IMR-90 (cell line): ENCODE data around the gene RAB26. TPM values are rescaled to one million over a fixed set of nuclear protein-coding genes. Genes with fewer than 3 reads are reported as not detected.

Experiments
- ATAC-seq: fragments of 200-7000 bp; cut with Tn5 transposase; 2 replicates; pipeline ENCODE4 v1.9.1; 2020; ENCODE audit warnings: low read depth, mild to moderate bottlenecking, moderate library complexity
- BruUV-seq: library from RNA; stranded (reverse); fragments of 400-500 nt; replicated peaks from 2 replicates; lab custom pipeline; 2021; lab: Mats Ljungman, UMichigan
- CTCF ChIA-PET: fragments of 300-600 bp; formaldehyde crosslinking; extraction: SDS; loops from one replicate; lab custom pipeline; 2021; ENCODE audit warnings: antibody characterized with exemption; lab: Yijun Ruan, JAX
- POLR2A ChIA-PET: fragments of 300-600 bp; sonication (Branson Sonifier 250); formaldehyde crosslinking; loops from one replicate; lab custom pipeline; 2022; ENCODE audit warnings: antibody characterized with exemption; ENCODE audit not compliant: unreplicated experiment; lab: Charles Lee
- DNase-seq: peaks from one replicate; pipeline ENCODE4 v3.0.0; 2013
- H2AFZ ChIP-seq: replicated peaks from 2 replicates; pipeline ENCODE3; 2013; ENCODE audit warnings: low read length, mild to moderate bottlenecking; ENCODE audit not compliant: poor library complexity
- H2AK5ac ChIP-seq: 2 replicates; pipeline ENCODE4 v1.6.1; 2013; ENCODE audit warnings: low read depth, low read length, inconsistent platforms
- H2AK9ac ChIP-seq: replicated peaks from 2 replicates; pipeline ENCODE3; 2013; ENCODE audit warnings: mild to moderate bottlenecking, low read depth, low read length, moderate library complexity; ENCODE audit not compliant: poor library complexity
- H2BK120ac ChIP-seq: 2 replicates; pipeline ENCODE4 v1.6.1; 2013; ENCODE audit warnings: low read depth, low read length, inconsistent platforms
- H2BK15ac ChIP-seq: 3 replicates; pipeline ENCODE4 v1.6.1; 2013; ENCODE audit warnings: low read depth, low read length, inconsistent platforms
- H2BK20ac ChIP-seq: 2 replicates; pipeline ENCODE4 v1.6.1; 2013; ENCODE audit warnings: low read depth, mild to moderate bottlenecking, inconsistent platforms, low read length, moderate library complexity
- H2BK5ac ChIP-seq: 2 replicates; pipeline ENCODE4 v1.6.1; 2013; ENCODE audit warnings: mild to moderate bottlenecking, low read depth, low read length, inconsistent platforms; ENCODE audit not compliant: poor library complexity, severe bottlenecking
- H3K14ac ChIP-seq: replicated peaks from 2 replicates; pipeline ENCODE4 v1.6.1; 2013; ENCODE audit warnings: low read depth, low read length, inconsistent platforms
- H3K18ac ChIP-seq: 2 replicates; pipeline ENCODE4 v1.6.1; 2013; ENCODE audit warnings: low read depth, low read length, control low read depth
- H3K23ac ChIP-seq: 2 replicates; pipeline ENCODE4 v1.6.1; 2013; ENCODE audit warnings: low read depth, low read length, inconsistent platforms
- H3K27ac ChIP-seq: 2 replicates; pipeline ENCODE4 v1.5.1; 2013; ENCODE audit warnings: mild to moderate bottlenecking, control low read depth, low read length; ENCODE audit not compliant: insufficient read depth
- H3K27me3 ChIP-seq: 2 replicates; pipeline ENCODE4 v1.6.1; 2013; ENCODE audit warnings: low read length; ENCODE audit not compliant: control insufficient read depth, insufficient read depth
- H3K36me3 ChIP-seq: 2 replicates; pipeline ENCODE4 v1.6.1; 2013; ENCODE audit warnings: low read length, mixed read lengths; ENCODE audit not compliant: control insufficient read depth, insufficient read depth
- H3K4ac ChIP-seq: 2 replicates; pipeline ENCODE4 v1.6.1; 2013; ENCODE audit warnings: low read depth, low read length, inconsistent platforms
- H3K4me1 ChIP-seq: 2 replicates; pipeline ENCODE4 v1.6.1; 2013; ENCODE audit warnings: low read length, mixed read lengths; ENCODE audit not compliant: control insufficient read depth, insufficient read depth
- H3K4me2 ChIP-seq: 2 replicates; pipeline ENCODE4 v1.6.1; 2013; ENCODE audit warnings: low read depth, mild to moderate bottlenecking, control low read depth, low read length, moderate library complexity
- H3K4me3 ChIP-seq: 2 replicates; pipeline ENCODE4 v1.5.1; 2013; ENCODE audit warnings: low read depth, mild to moderate bottlenecking, control low read depth, low read length, moderate library complexity; ENCODE audit not compliant: insufficient read depth
- H3K56ac ChIP-seq: 2 replicates; pipeline ENCODE4 v1.6.1; 2013; ENCODE audit warnings: low read length, inconsistent platforms; ENCODE audit not compliant: insufficient read depth; ENCODE audit errors: extremely low read depth
- H3K79me1 ChIP-seq, 2 experiments: 2 replicates each; pipeline ENCODE4 v1.6.1; 2013; ENCODE audit warnings: low read length in 2 of 2, inconsistent platforms in 1 of 2, low read depth in 1 of 2
- H3K9ac ChIP-seq: 2 replicates; pipeline ENCODE4 v1.6.1; 2013; ENCODE audit warnings: low read depth, low read length, control low read depth
- H3K9me1 ChIP-seq: 2 replicates; pipeline ENCODE4 v1.6.1; 2013; ENCODE audit warnings: low read length, inconsistent platforms; ENCODE audit not compliant: insufficient read depth
- H3K9me3 ChIP-seq: 2 replicates; pipeline ENCODE4 v1.6.1; 2013; ENCODE audit warnings: low read length; ENCODE audit not compliant: control insufficient read depth, insufficient read depth
- H4K20me1 ChIP-seq: 2 replicates; pipeline ENCODE4 v1.6.1; 2013; ENCODE audit warnings: low read length, inconsistent platforms; ENCODE audit not compliant: insufficient read depth
- H4K5ac ChIP-seq: 2 replicates; pipeline ENCODE4 v1.6.1; 2013; ENCODE audit warnings: mild to moderate bottlenecking, low read depth, low read length, control low read depth
- H4K8ac ChIP-seq, 2 experiments: 2 replicates each; pipeline ENCODE4 v1.6.1; 2013; ENCODE audit warnings: low read depth in 2 of 2, low read length in 2 of 2, control low read depth in 1 of 2, inconsistent platforms in 1 of 2
- H4K91ac ChIP-seq: 2 replicates; pipeline ENCODE4 v1.6.1; 2013; ENCODE audit warnings: low read depth, low read length, inconsistent platforms; ENCODE audit not compliant: insufficient read depth
- CEBPB ChIP-seq: IDR thresholded peaks from 2 replicates; pipeline ENCODE4 v1.6.1; 2012; ENCODE audit warnings: low read depth, low read length, improper control_type of control experiment
- CTCF ChIP-seq: conservative IDR thresholded peaks from 2 replicates; pipeline ENCODE4 v1.5.1; 2012; ENCODE audit warnings: mild to moderate bottlenecking, low read depth, low read length, improper control_type of control experiment
- MAFK ChIP-seq: IDR thresholded peaks from 2 replicates; pipeline ENCODE4 v1.6.1; 2012; ENCODE audit warnings: low read depth, low read length, improper control_type of control experiment
- MAZ ChIP-seq: IDR thresholded peaks from 2 replicates; pipeline ENCODE4 v1.6.1; 2012; ENCODE audit warnings: low read depth, mild to moderate bottlenecking, low read length, improper control_type of control experiment, moderate library complexity, borderline replicate concordance
- MXI1 ChIP-seq: IDR thresholded peaks from 2 replicates; pipeline ENCODE4 v1.6.1; 2012; ENCODE audit warnings: low read depth, mild to moderate bottlenecking, low read length, moderate library complexity, borderline replicate concordance
- POLR2A ChIP-seq: IDR thresholded peaks from 2 replicates; pipeline ENCODE4 v1.6.1; 2012; ENCODE audit warnings: mild to moderate bottlenecking, low read depth, low read length
- RFX5 ChIP-seq: IDR thresholded peaks from 2 replicates; pipeline ENCODE4 v1.8.0; 2012; ENCODE audit warnings: low read depth, mild to moderate bottlenecking, low read length, moderate library complexity
- SMC3 ChIP-seq: fragments of 150-350 bp; IDR thresholded peaks from 2 replicates; pipeline ENCODE4 v1.6.1; 2016; ENCODE audit warnings: low read depth, mild to moderate bottlenecking, antibody characterized with exemption, low read length, moderate library complexity
- USF2 ChIP-seq: fragments of 150-350 bp; IDR thresholded peaks from 2 replicates; pipeline ENCODE4 v1.6.1; 2017; ENCODE audit warnings: mild to moderate bottlenecking, antibody characterized with exemption, low read length, low read depth
- WGBS, 2 experiments: methylation state at CpG; one replicate each; pipeline versions ENCODE4 v1.1.5 to v1.1.7; 2013; ENCODE audit warnings: missing lambda C conversion rate in 2 of 2; ENCODE audit not compliant: insufficient read length in 1 of 2; ENCODE audit errors: extremely low coverage in 2 of 2; 5-methylcytosine and 5-hydroxymethylcytosine counted together
- dilution Hi-C: fragments of 300-500 bp; cut with HindIII; formaldehyde crosslinking; loops from one replicate; pipeline ENCODE4 v1.14.3; 2018; ENCODE audit warnings: low sequenced_read_pairs; ENCODE audit not compliant: unreplicated experiment
- in situ Hi-C: fragments of 300-500 bp; cut with MboI; formaldehyde crosslinking; loops from 3 replicates; pipeline ENCODE4 v1.14.3; 2019; ENCODE audit warnings: low sequenced_read_pairs, inconsistent platforms, mixed read lengths
- intact Hi-C: fragments of 100-400 bp; cut with micrococcal nuclease; formaldehyde crosslinking; loops from 2 replicates; pipeline ENCODE4 v1.10.0; 2022
- polyA plus RNA-seq, 3 experiments: library from polyadenylated mRNA; depleted of rRNA; stranded (reverse); fragments of >200 nt; gene quantifications; 2 replicates each; pipeline ENCODE4 v1.2.3, GENCODE V29; 2012; ENCODE audit warnings: low replicate concordance in 1 of 3
- total RNA-seq: library from RNA; depleted of rRNA; stranded (reverse); fragments of >200 nt; gene quantifications from 2 replicates; pipeline ENCODE4 v1.2.3, GENCODE V29; 2012

The RAB26 gene
- total and polyA plus RNA-seq, 2 of the 4 experiments (the other 2 are of a cell fraction): 1.1 to 4.5 TPM

- CTCF ChIA-PET: no interaction called here
- Histone ChIP-seq H2BK120ac (no peak overlapping the region), H2AFZ (no peak overlapping the region), H2BK15ac (no peak overlapping the region), H3K27me3 (peaks cover 67% of the 10 kb centered on the region), H3K27ac (no peak overlapping the region), H3K4me2 (no peak overlapping the region), H3K9me3 (no peaks in the 10 kb centered on the region), H3K9me1 (no peaks in the 10 kb centered on the region), H3K56ac (no peak overlapping the region), H3K4me1 (no peaks in the 10 kb centered on the region), H4K91ac (no peak overlapping the region), H3K14ac (no peak overlapping the region), H4K20me1 (no peaks in the 10 kb centered on the region; the same call in 1 of the 2 replicates), H3K9ac (no peak overlapping the region), H4K5ac (no peak overlapping the region), H2AK5ac (no peak overlapping the region), H2BK5ac (no peak overlapping the region), H3K23ac (no peak overlapping the region), H3K36me3 (no peaks in the 10 kb centered on the region), H3K18ac (no peak overlapping the region), H3K4me3 (no peak overlapping the region), H2BK20ac (no peak overlapping the region), H3K4ac (no peak overlapping the region), H3K79me1 (no peaks in the 10 kb centered on the region), H4K8ac (no peak overlapping the region), H2AK9ac (no peak overlapping the region)
- intact Hi-C loops (no loop called here), in situ Hi-C loops (no loop called here), dilution Hi-C loops (no loop called here)
- DNase-seq (no peak), ATAC-seq (no peak)
- TF ChIP-seq MAZ (no peak), POLR2A (no peak), MXI1 (no peak), MAFK (no peak), USF2 (no peak), SMC3 (no peak), RFX5 (no peak), CEBPB (no peak), CTCF (no peak)
- 67% methylated on average over 1 of the region's 6 CpGs; no CpG with 5 or more reads in 1 of the 2 experiments for WGBS, 2 experiments
- POLR2A ChIA-PET: no interaction called here
- BruUV-seq: no TSS peak
These were observed 49.3 kb downstream of the RAB26 start for GRCh38 chr16:2197765-2198164.
